Stimulated activated CD8-positive, alpha-beta memory T cell treated with anti-CD3 and anti-CD28 coated beads, Interleukin-12 subunit alpha, Interleukin-12 subunit beta, amount 100 ng/mL, for 1 hour (primary cell): ENCODE results near the gene EGR2.
"Not testable (repeated sequence)": the region's sequence is repeated elsewhere in the genome, so short reads cannot be mapped to it uniquely, and the experiment has no call there.

Source experiments
- DNase-seq: peaks from one replicate; pipeline ENCODE4 v3.0.0-alpha.2; 2020; ENCODE audit warnings: low read depth

The EGR2 gene

GRCh38 chr10:62794306-62794705 is 21.9 kb downstream of the EGR2 start:
- DNase-seq, result no peak

GRCh38 chr10:62792261-62792660 is 23.9 kb downstream of the EGR2 start:
- DNase-seq, result no peak

GRCh38 chr10:62790571-62790970 is 25.6 kb downstream of the EGR2 start:
- DNase-seq, result no peak

DNA sequence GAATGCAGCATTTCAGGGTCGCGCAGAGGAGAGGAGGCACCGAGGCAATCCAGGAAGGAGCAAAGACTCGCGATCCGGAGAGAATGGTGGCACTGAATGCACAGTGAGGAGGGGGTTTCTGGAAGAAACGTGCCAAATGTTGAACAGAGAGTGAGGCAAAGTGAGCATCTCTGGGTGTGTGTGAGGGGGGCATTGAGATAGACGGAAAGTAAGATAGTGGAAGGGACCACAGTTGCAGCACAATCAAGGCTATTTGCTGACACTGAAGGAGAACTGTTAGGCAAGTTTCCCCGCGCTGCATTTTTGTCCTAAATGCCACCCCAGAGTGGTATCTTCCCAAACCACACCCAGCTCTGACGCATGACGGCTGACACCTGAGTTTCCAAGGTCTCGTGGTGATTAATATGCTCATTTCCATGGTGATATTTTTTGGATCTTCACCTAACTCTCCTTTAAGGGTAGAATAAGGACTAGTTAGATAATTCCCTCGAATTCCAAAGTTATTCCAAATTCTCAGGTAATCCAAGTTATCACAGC is 26.1 kb downstream of the EGR2 start:
- DNase-seq, result no peak

DNA sequence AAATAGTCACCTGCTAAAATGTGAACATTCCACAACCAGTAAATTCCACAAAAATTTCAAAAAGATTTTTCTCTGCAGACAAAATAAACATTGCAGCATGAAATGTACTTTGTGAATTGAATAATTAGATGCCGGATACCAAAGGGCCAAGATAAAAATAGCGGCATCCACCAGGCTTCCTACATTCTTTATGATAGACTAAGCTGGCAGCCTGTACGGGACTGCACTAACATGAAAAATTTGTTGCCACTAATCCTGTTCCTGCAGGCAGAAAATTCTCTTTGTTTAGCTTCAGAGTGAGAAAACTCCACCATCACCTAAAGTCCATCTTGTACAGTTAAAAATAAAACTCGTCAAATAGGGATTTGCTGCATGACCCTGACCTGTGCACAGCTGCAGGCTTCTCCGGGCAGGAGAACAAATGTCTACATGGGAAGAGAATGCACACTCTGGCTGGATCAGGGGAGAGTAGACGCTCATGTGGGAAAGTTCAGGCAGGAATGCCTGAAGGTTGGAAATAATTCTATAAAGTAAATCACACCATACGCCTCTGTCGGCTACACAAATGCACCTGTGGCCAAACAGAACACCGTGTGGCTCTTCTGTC is 27.2 kb downstream of the EGR2 start:
- DNase-seq, result no peak

DNA sequence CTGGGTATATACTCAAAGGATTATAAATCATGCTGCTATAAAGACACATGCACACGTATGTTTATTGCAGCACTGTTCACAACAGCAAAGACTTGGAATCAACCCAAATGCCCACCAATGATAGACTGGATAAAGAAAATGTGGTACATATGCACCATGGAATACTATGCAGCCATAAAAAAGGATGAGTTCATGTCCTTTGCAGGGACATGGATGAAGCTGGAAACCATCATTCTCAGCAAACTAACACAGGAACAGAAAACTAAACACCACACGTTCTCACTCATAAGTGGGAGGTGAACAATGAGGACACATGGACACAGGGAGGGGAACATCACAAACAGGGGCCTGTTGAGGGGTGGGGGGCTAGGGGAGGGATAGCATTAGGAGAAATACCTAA is 27.9 kb downstream of the EGR2 start:
- not testable (repeated sequence) for DNase-seq

GRCh38 chr10:62784537-62784936 is 31.6 kb downstream of the EGR2 start:
- DNase-seq, result not testable (repeated sequence)

- peak; percentile 76 for DNase-seq
These were observed 36.5 kb downstream of the EGR2 start for GRCh38 chr10:62779487-62780248.

DNA sequence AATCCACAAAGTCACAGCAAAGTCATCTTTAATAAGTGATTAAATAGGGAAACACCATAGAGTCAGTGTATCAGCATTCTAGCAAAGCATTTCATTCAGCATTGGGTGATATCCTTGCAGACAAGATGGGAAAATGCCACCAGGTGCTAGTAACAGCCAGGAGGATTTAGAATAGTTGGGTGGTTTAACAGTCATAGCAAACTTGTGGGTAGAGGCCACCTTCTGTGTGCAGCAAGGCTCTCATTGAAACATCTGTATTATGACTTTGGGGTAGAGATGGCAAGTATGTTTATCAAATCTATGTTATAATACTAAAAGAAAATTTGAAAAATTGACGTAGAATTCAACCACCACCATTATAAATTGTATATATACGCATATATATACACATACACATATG is 38.0 kb downstream of the EGR2 start:
- DNase-seq, result no peak

- no peak for DNase-seq
These were observed 43.8 kb downstream of the EGR2 start for GRCh38 chr10:62772186-62772974.

- DNase-seq, result no peak
These were observed 46.5 kb downstream of the EGR2 start for GRCh38 chr10:62769574-62770242.

GRCh38 chr10:62766386-62766785 is 49.8 kb downstream of the EGR2 start:
- no peak for DNase-seq

DNA sequence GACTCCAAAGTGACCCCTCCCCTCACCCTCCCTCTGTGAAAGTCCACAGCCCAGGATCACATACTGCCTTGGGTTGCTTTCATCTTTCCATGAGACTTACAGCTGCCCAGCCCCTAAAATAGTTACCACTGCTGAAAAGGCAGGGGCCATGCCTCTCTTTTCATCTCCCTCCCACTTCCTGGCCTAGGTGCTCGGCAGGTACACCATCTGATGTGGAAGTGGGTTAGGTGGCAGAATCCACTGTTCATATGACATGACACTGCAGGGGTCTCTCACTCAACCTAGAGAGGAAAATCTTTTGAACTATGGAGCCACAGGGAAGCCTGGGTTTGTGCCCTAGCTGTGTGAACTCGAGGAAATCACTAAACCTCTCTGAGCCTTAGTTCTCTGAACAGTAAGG is 50.4 kb downstream of the EGR2 start:
- no peak for DNase-seq

DNA sequence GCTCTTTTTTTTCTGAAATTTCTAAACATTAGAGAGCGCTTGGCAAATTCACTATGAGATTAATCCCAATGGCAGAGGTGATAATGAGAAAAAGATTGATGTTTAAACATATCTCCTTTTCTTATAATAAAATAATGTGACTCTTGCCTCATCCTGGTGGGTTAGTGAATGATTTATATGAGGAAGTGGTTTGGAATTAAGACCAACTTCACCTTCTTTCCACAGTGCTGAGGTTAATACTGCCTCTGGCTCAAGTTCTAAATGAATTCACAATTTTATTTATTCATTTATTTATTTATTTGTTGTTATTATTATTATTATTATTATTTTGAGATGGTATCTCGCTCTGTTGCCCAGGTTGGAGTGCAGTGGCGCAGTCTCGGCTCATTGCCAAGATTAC is 52.2 kb downstream of the EGR2 start:
- no peak for DNase-seq

GRCh38 chr10:62763155-62763554 is 53.0 kb downstream of the EGR2 start:
- DNase-seq, result no peak
